HG02642 (cell line): Measurements from ENCODE around the gene CALD1.

Source experiments
- ATAC-seq: cut with Tn5 transposase; IDR thresholded peaks from one replicate; pipeline ENCODE4 v1.9.1; 2021; ENCODE audit warnings: mild to moderate bottlenecking; ENCODE audit not compliant: unreplicated experiment, poor library complexity

Gene CALD1

DNA sequence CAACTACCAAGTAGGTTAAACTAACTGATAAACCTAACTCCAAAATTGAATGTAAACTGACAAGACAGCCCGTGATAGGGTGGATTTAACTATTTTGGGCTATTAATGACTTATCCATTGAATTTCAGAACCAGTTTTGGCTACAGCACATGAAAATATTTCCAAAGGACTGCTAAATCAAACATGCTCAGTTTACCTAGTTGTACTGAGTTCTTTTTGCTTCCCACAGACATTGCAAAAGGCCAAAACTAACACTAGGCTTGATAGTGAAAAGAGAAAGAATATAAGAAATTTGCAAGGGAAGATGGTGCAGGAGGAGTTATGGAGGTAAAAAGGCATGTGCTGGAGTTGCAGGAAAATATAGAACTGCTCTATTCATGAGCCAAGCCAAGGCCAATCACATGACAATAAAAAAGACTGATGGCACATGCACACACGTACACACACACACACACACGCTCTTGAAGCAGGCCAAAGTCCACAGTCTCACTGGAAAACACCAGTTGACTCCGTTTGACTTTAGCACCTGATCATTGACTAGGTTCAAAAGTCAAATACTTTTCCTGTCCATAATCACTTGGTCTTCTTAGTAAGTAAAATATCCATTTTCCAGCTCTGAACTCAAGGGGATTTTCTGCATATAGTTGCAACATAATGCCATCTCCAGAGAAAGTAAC is 130.9 kb downstream of the CALD1 start:
- no peak for ATAC-seq

DNA sequence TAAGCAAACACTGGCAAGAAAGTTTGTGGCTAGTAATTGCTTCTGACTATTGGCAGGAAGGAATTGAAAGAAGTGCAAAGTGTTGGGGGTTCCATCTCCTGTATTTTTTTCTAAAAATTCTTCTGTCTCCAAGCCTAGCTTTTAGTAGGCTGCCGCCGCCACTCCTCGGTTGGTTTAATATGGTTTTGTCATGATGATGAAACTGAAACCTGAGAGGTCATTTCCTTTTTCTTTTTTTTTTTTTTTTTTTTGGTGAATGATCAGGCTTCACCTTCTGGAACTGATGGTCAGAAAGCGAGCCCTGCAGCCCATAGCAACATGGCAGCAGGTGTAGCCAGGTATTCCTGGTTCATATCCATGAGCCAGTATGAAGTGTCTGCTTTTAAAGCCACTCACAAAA is 131.5 kb downstream of the CALD1 start:
- no peak for ATAC-seq

DNA sequence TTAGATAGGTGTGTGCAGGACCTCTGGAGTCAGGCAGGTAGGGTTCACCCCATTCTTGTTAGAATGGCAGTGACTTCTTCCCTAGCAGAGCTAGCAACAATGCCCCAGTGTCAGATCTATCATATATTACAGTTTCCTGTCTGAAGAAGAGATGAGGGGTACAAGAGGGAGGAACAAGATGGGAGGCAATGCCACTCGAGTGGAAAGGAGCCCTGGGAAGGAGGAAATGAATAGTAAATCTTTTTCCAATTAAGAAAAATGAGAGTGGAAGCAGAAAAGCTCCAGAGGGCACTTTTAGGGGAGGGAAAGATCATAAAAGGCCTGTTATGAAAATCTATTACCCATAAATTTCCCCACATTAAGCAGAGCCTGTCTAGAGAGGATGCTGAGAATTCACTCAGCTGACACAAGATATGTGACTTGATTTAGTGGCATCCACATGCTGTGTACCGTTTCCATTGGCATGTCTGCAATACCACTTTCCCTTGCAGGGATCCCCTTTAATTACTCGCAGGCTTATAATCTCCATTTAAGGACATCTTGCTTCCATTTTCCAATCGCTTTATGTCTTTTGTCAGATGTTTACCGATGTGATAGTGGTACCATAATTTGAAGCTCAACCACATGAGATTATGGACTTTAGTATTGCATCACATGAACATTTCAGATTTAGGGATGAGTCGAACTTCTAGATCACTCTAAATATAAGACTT is 136.9 kb downstream of the CALD1 start:
- ATAC-seq: no peak

DNA sequence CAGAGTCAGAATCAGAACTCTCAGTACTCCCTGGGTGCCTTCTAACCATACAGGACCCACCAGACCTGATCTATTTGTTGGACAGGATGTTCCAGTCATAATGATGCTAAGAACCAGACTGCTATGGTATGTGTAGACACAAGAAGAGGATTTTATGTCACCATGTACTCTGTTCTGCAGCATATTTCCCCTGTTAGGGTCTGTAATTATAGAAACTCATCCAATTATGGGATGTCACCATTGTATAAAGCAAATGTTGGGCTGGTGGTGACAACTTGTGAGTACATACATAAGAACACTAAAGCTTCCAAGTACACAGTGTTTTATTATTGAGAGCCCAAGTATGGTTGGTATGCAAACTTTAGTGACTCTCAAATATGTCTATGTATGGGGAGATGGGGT is 139.8 kb downstream of the CALD1 start:
- ATAC-seq: peak; percentile 65

DNA sequence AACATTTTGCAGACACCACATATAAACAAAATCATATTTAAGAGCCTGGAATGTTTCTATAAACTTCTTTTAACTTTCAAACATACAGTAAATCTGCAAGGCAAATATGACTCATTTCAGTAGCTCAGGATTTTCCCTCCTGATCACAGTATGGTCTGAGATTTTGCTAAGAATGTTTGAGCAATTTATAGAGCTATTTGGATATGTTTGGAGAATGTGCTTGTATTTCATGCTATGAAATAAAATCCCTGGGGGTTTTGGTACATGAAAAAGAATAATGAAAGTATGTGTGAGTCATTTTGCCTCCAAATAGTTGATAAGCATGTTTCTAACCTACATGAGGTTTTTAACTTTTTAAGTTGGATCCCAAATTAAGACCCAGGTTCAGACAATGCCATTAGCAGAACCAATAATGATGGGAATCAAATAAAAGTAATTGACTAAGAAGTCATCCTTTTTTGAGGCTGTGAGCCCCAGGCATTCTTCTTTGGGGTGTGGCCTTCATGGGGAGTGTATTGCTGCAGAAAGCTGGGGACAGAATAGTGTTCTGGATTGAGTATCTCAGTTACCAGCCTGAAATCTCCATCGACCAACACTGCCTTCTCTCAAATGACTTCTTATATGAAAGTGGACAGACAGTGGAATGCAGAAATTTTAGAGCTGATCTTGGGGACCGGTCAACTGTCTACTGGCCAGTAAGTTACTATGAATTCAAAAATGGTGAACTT is 140.8 kb downstream of the CALD1 start:
- no peak for ATAC-seq

DNA sequence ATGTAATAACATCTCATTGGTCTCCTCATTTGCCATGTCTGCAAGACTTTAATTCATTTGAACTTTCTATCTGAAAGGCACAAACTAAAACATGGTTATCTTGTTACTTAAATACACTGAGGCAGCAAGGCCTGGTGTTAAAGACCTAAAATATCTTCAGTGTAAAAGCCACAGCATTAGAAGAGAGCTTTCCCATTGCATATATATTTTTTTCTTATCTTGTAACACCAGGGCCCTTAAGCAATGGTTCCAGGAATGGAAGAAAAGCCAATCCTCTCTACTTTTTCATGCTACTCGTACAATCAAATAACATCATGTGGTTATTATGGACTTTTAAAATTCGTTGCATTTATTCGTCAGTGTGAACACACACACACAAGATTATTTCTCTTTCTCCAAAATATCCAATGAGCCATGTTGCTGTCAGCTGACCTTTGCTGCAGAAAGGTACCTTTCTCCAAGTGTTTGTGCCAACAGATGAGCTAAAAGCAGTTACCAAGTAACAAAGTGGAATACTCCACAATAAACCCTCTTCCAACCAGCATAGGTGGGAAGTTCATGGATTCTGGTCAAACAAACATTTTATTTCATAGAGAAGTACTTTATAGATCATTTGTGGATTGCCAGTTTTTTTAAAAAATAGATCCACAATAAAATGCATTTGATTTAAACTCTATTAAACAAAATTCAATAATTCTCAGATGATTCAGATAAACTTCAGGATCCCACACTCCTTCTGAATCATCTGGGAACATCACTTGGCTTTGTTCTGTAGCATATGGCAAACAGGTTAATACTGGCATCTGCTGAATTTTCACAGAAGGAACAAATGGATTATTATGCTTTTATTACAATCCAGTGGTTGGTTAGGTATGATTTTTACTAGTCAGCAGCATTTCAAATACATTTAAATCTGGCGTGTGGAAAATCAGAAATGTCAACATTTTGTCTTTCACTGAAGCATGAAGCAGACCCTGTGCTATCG is 143.6 kb downstream of the CALD1 start:
- no peak for ATAC-seq

DNA sequence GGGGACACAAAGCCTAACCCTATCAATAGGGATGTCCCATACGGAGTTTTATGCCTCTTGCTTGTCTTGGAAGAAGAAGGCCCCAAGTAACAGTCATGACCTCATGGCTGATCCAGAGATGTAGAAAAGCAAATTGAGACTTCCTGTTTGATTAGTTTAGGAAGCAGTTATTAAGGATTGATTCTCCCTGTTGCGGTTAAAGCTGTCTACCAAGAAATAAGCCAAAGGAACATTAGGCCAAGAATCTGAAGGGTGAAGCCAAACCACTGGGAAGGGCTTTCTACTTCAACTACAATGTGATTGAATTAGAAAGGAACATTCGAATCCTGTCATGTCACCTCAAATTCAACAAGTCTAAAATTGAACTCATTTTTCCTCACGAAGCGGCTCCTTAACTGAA is 146.3 kb downstream of the CALD1 start:
- no peak for ATAC-seq

DNA sequence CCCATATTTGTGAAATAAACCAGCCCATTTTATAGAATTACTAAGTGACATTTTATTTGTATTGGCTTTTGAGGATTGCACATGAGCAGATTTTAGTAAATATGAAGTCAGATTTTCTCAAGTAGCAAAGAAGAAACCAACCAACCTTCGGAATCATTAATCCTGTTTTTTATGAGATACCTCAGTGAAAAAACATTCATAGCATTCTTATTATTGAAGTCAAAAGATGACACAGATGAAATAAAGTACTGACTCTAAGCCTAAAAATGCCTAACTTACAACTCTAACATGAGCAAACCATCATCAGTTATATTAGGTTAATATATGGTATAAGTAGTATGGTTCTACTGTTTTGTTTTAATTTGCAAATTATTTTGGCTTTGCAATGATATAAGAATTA is 147.0 kb downstream of the CALD1 start:
- ATAC-seq: no peak

DNA sequence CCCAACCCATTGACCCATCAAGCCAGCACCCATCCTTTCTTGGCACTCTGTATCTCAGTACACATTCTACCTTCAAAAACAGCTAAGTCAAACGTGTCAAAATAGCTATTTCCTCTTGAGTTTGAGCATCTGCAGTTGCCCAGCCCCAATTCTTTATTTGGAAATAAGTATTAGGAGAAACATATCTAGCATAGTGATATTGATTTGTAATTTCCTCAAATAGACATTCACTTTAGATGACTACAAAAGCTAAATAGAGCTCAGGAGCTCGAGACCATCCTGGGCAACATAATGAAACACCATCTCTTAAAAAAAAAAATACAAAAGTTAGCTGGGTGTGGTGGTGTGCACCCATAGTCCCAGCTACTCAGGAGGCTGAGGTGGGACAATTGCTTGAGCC is 147.6 kb downstream of the CALD1 start:
- no peak for ATAC-seq

DNA sequence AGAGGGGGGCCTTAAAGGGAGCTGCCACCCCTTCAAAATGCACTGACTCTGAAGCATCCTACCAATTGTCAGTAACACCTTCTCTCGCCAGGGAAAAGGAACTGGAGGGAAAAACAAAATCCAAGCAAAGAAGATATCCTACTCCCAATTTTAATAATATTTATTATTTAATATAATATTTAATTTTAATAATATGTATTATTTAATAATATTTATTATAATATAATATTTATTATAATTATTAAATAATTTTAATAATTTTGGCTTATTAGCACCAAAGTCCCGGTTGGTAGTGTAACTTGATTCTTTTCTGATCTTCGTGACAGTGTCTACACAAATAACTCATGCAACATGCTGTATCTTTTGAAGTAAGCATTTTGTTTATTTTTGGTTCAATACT is 148.3 kb downstream of the CALD1 start:
- ATAC-seq: no peak

DNA sequence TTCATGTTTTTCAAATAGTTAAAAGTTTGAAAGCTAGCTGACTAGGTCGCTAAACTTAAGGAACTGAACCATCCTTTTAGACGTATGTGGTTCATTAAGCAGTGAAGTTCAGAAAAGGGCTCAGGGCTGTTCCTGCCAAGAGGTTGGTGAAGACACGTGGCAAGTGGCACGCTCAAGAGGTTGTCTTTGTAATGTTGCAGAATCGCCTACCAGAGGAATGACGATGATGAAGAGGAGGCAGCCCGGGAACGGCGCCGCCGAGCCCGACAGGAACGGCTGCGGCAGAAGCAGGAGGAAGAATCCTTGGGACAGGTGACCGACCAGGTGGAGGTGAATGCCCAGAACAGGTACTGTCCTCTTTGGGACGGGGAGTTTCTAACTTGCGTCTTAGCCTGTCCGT is 149.1 kb downstream of the CALD1 start:
- no peak for ATAC-seq

DNA sequence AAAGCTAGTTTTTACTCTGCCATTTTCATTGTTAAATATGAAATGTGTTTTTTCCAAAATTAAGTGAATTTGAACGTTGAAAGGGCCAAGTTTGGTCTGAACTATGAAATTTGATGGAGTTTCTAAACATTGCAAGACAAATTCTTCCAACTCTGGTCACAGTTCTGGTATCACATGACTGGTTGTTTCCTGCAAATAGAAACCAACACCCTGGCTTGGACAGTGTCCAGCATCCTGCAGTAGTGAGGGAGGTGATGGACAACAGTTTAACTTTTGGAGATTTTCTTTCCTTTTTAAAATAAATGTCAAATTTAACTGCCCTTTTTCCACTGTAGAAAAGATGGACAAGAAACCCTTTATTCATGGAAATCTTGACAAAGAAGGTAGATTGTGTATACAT is 152.1 kb downstream of the CALD1 start:
- ATAC-seq: no peak

DNA sequence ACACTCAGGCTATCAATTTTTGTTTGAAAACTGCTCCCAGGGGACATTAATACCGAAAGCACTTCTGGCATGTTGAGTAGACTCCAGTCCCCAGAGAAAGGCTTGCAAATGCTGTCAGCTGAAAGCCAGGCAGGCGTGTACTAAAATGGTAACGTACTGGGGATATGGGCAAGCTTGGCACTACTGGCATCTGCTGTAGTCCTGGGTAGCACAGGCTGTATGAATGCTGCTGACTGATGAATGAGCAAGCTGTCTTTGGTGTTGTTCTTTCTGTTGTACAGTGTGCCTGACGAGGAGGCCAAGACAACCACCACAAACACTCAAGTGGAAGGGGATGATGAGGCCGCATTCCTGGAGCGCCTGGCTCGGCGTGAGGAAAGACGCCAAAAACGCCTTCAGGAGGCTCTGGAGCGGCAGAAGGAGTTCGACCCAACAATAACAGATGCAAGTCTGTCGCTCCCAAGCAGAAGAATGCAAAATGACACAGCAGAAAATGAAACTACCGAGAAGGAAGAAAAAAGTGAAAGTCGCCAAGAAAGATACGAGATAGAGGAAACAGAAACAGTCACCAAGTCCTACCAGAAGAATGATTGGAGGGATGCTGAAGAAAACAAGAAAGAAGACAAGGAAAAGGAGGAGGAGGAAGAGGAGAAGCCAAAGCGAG is 153.4 kb downstream of the CALD1 start:
- peak; percentile 71 for ATAC-seq

DNA sequence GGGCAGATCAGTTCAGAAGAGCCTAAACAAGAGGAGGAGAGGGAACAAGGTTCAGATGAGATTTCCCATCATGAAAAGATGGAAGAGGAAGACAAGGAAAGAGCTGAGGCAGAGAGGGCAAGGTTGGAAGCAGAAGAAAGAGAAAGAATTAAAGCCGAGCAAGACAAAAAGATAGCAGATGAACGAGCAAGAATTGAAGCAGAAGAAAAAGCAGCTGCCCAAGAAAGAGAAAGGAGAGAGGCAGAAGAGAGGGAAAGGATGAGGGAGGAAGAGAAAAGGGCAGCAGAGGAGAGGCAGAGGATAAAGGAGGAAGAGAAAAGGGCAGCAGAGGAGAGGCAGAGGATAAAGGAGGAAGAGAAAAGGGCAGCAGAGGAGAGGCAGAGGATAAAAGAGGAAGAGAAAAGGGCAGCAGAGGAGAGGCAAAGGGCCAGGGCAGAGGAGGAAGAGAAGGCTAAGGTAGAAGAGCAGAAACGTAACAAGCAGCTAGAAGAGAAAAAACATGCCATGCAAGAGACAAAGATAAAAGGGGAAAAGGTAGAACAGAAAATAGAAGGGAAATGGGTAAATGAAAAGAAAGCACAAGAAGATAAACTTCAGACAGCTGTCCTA is 154.1 kb downstream of the CALD1 start:
- no peak for ATAC-seq

DNA sequence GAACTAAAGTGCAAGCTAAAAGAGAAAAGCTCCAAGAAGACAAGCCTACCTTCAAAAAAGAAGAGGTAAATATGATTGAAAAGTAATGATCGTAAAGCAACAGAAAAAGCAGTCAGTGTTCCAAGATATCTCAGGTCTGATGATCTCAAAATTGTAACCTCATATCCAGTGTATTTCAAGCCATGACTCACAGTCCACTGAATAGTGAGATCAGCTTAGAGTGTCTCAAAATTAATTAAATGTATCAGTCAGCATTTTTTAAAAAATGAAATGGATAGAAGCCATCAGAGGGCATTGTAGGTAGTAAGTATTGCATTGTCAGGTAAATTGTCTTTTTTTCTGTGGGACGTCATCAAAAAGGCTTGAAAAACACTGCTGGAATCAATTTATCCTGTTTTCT is 156.3 kb downstream of the CALD1 start:
- no peak for ATAC-seq

DNA sequence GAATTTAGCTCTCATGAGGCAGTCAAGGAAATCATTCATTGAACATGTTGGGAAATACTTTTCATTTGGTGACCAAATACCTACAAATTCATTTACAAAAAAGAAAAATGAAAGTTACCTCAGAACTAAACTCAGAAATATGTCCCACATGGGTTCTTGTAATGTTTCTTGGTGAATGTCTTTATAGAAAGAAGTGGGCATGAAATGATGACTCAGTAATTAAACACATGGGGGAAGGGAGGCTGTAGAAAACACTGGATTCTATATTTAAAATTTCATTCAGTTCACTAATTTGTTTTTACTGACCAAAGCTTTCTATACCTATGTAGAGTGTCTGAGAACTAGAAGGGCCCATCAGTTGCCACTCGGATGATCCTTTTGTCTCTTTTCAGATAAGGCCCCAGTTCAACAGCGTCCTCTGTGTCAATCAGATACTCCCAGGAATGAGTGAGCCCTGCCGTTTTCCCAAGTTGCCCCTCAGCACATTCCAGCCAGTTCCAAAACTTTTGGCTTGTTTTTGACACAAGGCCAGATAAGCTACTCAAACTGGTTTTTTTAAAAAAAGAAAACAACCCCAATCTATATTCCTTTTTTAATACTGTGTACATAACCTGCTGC is 157.6 kb downstream of the CALD1 start:
- ATAC-seq: no peak

DNA sequence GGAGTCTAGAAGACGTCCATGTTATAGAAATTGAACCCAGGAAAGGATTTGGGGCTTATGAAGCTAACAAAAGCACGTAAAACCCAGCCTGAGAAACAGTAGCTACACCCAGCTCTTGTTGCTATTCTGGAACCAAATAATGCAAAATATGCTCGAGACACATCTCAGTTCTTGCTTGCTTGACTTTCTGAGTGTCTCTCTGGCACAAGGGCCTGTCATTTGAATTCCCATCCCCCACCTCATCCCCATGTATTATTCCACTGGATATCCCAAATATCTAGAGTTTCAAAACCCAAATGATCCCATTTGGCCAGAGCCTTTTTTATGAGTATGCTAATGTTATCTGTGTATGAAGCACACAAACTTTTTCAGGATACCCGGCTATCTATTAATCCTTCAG is 158.7 kb downstream of the CALD1 start:
- no peak for ATAC-seq

DNA sequence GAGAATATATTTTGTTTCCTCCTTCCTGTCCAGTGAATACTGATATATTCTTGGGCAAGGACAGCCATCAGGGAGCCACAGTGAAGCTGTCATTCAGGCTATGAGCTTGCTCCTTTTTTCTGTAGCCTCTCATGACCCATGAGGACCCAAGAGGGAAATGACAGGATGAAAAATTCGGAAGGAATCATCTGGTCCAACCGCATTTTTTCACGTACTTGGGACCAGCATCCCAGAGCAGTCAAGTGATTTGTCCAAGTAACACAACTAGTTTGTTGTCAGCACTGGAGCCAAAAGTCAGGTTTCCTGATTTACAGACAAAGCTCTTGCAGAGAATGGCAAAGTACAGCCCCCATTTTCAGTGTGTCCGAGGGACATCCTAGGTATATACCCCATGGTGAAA is 159.7 kb downstream of the CALD1 start:
- ATAC-seq: no peak

DNA sequence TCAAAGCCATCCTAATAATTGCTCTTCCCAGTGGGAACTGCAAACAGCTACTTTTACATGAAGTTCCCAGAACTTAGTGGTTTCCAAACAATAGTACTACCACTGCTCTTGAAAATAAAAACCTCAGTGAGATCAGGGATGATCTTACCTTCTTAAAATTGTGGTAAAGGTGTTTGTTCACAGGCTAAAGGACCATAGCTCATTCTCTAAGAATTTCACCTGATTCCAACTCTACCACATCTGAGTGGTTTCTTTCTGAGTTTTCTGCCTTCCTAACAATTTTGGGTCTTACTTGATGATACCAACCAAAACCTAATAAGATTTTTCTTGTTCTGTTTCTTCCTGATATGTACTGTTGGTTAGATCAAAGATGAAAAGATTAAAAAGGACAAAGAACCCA is 161.3 kb downstream of the CALD1 start:
- ATAC-seq: no peak
